HG03025 (cell line): ENCODE measurements around the gene SLC11A2.
"Not testable (repeated sequence)": the region's sequence is repeated elsewhere in the genome, so short reads cannot be mapped to it uniquely, and the experiment has no call there.

Experiments used
- ATAC-seq: cut with Tn5 transposase; IDR thresholded peaks from one replicate; pipeline ENCODE4 v1.9.1; 2021; ENCODE audit warnings: mild to moderate bottlenecking, moderate library complexity; ENCODE audit not compliant: unreplicated experiment, low FRiP score

SLC11A2 gene

GRCh38 chr12:50953047-50953446, 73.1 kb downstream of the SLC11A2 start:
- ATAC-seq: no peak

DNA sequence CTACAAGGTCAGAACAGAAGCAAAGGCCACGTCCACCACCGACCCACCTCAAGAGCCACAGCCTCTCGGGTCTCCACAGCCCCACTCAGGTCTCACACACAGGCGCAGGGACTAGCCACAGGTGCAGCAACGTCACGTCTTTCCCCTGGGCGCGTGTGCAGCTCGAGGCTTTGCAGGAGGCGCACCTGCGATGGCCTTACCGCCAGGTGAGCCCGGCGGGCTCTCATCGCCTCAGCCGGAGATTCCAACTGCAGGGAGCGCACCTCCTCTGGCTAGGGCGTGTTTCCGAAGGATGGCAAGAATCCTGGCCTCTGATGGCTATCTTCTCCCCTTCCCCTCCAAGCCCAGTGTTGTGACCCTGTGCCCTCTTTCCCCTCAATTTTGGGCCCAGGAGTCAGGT, 73.7 kb downstream of the SLC11A2 start, which contains the start of gene HIGD1C:
HIGD1C (plus strand) TSS at position 35 of the 400 bp plus-strand sequence. CDS start 1,455 bp downstream, outside the sequence.
- no peak for ATAC-seq

DNA sequence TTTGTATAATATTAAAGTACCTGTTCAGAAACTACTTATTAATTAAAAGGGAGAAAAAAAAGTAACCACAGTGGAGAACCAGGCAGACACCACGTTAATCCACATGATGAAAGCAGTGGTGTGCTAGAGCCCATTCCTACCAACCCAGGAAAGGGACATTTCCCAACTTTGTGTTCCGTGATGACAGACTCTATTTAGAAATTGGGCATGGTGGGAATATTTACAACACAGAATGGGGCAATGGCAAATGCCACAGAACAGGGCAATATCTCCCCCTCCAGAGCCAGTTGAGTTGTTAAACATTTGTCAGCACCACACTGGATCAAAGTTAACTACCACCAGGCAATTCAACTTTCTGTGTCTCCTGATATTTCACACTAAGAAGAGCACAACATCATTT, 75.1 kb downstream of the SLC11A2 start:
- no peak for ATAC-seq

GRCh38 chr12:50949801-50950302, 76.3 kb downstream of the SLC11A2 start:
- ATAC-seq: no peak

- ATAC-seq: no peak
These were observed 77.4 kb downstream of the SLC11A2 start for GRCh38 chr12:50948798-50949197.

- ATAC-seq: no peak
These were observed 78.1 kb downstream of the SLC11A2 start for GRCh38 chr12:50947933-50948626.

DNA sequence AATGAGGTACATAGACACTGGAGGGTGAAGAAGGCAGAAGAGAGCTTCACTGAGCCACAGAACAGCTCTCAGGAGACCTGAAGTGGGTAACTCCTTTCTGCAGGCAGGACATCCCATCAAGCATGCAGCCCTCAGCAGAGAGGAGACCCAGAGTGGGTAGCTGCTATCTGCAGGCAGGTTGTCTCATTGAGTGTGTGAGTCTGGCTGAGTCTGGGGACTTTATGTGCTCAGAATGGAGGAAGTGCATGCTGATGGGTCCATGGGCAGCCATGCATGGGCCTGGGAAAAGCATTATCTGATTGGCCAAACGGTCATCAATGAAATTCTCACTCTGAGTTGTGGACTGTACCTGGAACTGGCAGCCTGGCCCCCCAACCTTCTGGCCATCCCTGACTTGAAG, 88.5 kb downstream of the SLC11A2 start:
- ATAC-seq: no peak

DNA sequence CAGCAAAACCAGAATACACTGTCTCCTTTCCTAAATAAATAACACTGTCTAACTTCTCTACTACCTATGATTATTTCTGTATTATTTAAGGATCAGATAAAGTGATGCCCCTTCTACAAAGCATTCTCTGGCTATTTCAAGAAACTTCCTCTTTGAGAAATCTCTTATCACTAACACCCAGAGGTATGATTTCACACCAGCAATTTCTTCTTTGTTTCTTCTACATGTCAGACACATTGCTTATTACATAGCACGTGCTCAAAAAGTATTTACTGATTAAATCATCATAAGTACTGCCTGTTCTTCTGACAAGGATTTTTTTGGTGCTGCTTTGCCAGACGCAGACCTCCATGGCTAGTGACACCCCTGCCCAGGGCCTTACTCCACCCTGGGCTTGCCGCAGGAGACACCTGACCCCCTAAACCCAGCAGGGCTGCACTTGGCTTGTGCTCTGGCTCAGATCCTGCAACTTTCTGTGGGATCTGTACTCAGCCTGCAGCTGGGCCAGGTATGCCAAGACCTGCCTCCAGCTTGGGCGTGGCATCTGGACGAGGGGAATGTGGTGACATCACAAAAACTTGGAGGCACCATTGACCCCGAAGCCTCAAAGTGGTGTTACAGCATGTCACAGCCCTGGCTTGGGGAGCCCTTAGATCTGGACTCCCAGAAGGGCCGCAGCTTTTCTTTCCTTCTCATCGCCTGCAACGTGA, 89.2 kb downstream of the SLC11A2 start:
- ATAC-seq: no peak

GRCh38 chr12:50934981-50935807, 91.0 kb downstream of the SLC11A2 start:
- no peak for ATAC-seq

- ATAC-seq: no peak
These were observed 91.8 kb downstream of the SLC11A2 start for GRCh38 chr12:50934371-50934851.

DNA sequence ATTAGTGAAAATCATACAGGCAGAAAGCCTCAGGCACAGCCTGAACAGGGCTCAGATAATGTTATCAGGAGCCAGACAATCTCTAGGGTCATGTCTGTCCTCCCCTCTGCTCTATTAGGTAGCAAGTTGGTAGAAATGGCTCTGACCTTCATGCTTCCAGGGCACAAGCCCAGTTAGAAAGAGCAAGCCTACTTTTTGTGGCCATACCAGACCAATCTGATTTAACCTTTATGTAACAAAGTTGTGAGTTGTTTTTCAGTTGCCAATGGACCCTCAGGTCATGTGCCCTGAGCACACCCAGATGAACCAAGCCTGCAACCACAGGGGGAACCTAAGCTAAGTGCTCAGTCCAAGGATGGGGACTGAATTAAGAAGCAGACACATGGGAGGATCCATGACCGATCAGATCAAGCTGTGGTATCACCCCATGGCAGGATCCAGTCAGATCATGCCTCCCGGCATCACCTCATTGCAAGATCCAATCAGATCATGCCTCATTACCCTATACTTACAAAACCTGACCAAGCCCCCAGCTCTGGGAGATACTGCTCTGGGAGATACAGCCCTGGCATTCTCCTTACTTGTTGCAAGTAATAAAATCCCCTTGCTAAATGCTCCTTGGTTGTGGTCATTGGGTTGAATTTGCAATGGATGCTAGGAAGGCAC, 92.6 kb downstream of the SLC11A2 start:
- no peak for ATAC-seq

DNA sequence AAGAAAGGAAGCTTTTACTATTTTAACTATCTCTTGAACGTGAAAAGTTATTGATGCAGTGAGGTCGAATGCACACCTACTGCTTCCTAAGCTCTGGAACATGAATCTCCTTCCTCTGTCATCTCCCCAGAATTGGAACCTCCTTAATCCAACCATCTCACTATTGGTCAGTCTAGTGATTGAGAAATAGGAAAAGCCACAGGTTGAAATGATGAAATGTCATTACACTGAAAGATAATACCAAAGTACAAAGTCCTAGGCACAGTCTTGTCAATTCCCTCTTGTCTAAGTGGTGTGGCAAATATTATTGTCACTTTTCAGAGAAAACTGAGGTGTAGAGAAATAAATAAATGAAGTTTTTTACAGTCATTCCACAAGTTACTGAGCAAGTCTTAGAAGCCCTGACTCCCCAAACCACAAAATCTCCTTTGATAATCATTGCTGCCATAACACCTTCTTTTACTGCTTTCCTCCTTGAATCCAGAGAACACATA, 93.3 kb downstream of the SLC11A2 start:
- no peak for ATAC-seq

GRCh38 chr12:50930477-50930876, 95.7 kb downstream of the SLC11A2 start:
- ATAC-seq: not testable (repeated sequence)

DNA sequence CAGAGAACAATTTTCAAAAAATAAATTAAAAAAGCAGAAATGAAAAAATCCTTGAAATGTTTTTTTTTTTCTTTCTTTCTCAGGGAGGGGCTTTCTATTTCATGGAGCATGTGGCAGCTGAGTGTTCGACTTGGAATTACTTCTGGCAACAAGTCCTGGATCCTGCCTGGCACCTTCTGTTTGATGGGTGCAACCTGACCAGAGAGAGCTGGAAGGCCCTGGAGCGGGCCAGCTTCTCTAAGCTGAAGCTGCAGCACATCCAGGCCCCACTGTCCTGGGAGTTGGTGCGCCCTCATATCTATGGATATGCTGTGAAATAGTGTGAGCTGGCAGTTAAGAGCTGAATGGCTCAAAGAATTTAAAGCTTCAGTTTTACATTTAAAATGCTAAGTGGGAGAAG, 96.4 kb downstream of the SLC11A2 start:
- ATAC-seq: no peak
